ENCODE measurements around the gene PDE3A.

DNA sequence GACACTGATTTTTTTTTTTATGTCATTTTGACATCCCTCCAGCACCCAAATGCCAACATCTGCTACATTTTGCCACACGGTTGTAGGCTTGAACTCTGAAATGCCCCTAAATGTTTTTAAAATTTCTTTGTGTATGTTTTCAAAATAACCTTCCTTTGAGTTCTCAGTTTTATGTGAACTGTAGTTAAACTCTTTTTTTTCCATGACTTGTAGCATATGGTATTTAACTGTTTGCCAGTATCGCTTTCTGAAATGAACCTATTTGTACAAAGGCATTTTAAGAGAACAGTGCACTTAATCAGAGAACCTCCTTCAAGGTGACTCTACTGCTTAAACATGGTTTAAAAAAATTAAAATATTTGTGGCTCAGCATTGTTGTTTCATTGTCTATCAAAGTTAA lies 61.5 kb downstream of the PDE3A start:
- no peak for TF ChIP-seq POLR2AphosphoS5 (IDR thresholded peaks at IDR 0.05; ENCODE audit: borderline replicate concordance, low read depth, low read length)
- TF ChIP-seq EZH2 (IDR thresholded peaks at IDR 0.05), result no peak
- no peak for TF ChIP-seq FOXP2 (optimal IDR thresholded peaks at IDR 0.05; ENCODE audit: control extremely low read depth, extremely low read length, insufficient read depth)

Measured in SK-N-MC (cell line).